Measurements from ENCODE around the gene LMBRD2. TPM values are rescaled to one million over a fixed set of nuclear protein-coding genes. Genes with fewer than 3 reads are reported as not detected.

Gene LMBRD2
- total and polyA plus RNA-seq, 2 of the 8 experiments (the other 6 are each of a cell fraction or from before 2014, with no cell fraction given) = 1.1 to 4.1 TPM

DNA sequence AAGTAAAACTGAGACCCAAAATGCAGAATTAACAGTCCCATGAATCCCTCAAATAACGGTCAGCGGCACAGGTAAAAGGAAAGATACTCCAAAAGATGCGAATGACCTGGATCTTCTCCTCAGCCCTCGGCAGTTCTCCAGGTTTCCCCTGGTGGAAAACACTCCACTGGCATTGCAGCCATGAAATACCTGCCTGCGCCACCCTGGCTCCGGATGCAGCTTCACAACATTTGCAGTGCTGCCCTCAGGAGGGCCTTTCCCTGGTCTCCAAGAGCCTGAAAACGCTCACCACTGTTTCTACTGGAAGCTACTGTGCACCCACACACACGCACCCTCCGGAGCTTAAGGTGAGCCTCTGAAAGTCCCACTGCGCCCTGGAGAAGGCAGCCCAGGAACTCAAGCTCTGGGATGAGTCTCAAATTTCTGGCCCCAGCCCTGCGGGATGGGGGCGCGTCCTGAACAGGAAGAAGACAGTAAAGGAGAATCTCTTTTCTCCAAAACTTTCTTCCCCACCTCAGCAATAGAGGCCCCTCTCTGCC, 85.6 kb downstream of the LMBRD2 start:
- H3K36me3 ChIP-seq (ENCODE audit: control insufficient read depth in 2 of 4, insufficient read depth in 4 of 4, low read length in 3 of 4) = peaks cover 0 to 12% (median 6%) of the 10 kb centered on the region in 4 experiments; a peak in 4 of 8 replicates
- H3K27me3 ChIP-seq (replicated peaks in 1 of 4; ENCODE audit: control insufficient read depth in 3 of 4, extremely low read depth in 1 of 4, insufficient read depth in 3 of 4, low read length in 3 of 4) = no peaks in the 10 kb centered on the region; a peak in 1 of 7 replicates
- H2BK5ac ChIP-seq (ENCODE audit: low read depth, low read length) = peak overlapping the region; percentile 69; the same call in 1 of the 2 replicates
- H4K20me1 ChIP-seq (replicated peaks in 1 of 2; ENCODE audit: control insufficient read depth in 1 of 2, insufficient read depth in 2 of 2, low read length in 2 of 2) = no peaks in the 10 kb centered on the region
- H3K9ac ChIP-seq (replicated peaks in 1 of 4; ENCODE audit: extremely low read depth in 1 of 4, low read depth in 3 of 4, low read length in 3 of 4) = peak overlapping the region in 3 of 4 experiments; percentile 35 to 62 (median 52); a peak in 5 of 7 replicates
- H2BK12ac ChIP-seq (ENCODE audit: low read depth, low read length) = no peak overlapping the region
- CTCF ChIA-PET (ENCODE audit: partially characterized antibody) = interaction anchor here (0.6 to 1.7 kb wide), 7 partner anchors 11 to 136 kb away, joined by 3 to 6 read pairs (median 4); no protein-coding TSS in a partner anchor
- no peak overlapping the region for H2BK20ac ChIP-seq (ENCODE audit: low read length)
- no peak overlapping the region for H3K56ac ChIP-seq (replicated peaks; ENCODE audit: insufficient read length, low read depth, low read length)
- H3K23me2 ChIP-seq (ENCODE audit: low read depth, low read length) = peaks cover 6% of the 10 kb centered on the region; the same call in 1 of the 2 replicates
- H3K14ac ChIP-seq (ENCODE audit: insufficient read length) = no peak overlapping the region
- peak overlapping the region; percentile 85 for H2AFZ ChIP-seq (ENCODE audit: low read length)
- POLR2A ChIA-PET (ENCODE audit: partially characterized antibody) = interaction anchor here (0.7 to 2.0 kb wide), 4 partner anchors 13 to 195 kb away, joined by 3 to 13 read pairs (median 6); partner anchors contain the start of genes LMBRD2 and SKP2
- H3K9me3 ChIP-seq (ENCODE audit: insufficient read depth in 2 of 2, low read depth in 1 of 2, low read length in 1 of 2) = no peaks in the 10 kb centered on the region
- peak overlapping the region; percentile 65 to 77 (median 76) for H3K4me3 ChIP-seq (ENCODE audit: extremely low read depth in 1 of 4, insufficient read depth in 2 of 4, low read depth in 3 of 4, low read length in 4 of 4)
- H2BK15ac ChIP-seq (ENCODE audit: low read length) = no peak overlapping the region
- peak overlapping the region; percentile 75 to 81 for H3K4me2 ChIP-seq (ENCODE audit: insufficient read depth in 1 of 2, low read depth in 2 of 2, low read length in 2 of 2)
- FAIRE-seq (no peak), DNase-seq (ENCODE audit: low read depth in 1 of 2, low spot score in 2 of 2) (no peak)
- H3K27ac ChIP-seq (ENCODE audit: low read depth, low read length) = no peak overlapping the region
- H4K91ac ChIP-seq (replicated peaks; ENCODE audit: insufficient read length, low read length) = no peak overlapping the region
- WGBS, 2 experiments (ENCODE audit: extremely low coverage in 1 of 2, insufficient coverage in 1 of 2, insufficient read length in 1 of 2, insufficient replicate concordance in 2 of 2, low coverage in 1 of 2, low lambda C conversion rate in 2 of 2, missing lambda C conversion rate in 1 of 2) = 24% methylated on average over 13 of the region's 13 CpGs; no CpG with 5 or more reads in 1 of the 2 experiments
- peaks cover 0 to 6% (median 4%) of the 10 kb centered on the region in 4 experiments; a peak in 4 of 7 replicates for H3K4me1 ChIP-seq (replicated peaks in 1 of 4; ENCODE audit: control insufficient read depth in 3 of 4, insufficient read depth in 4 of 4, low read length in 3 of 4)
- H3K18ac ChIP-seq (ENCODE audit: extremely low read depth, low read length) = peak overlapping the region; percentile 83
- no peak overlapping the region for H3K4ac ChIP-seq (replicated peaks; ENCODE audit: insufficient read length, low read depth, low read length)
- no peak overlapping the region for H3K23ac ChIP-seq (ENCODE audit: insufficient read length)
- 0 out of 4 replicates have a peak, but pooled peaks cover 0 to 2% of the 10 kb centered on the region in 2 experiments for H3K79me2 ChIP-seq (ENCODE audit: control insufficient read depth in 1 of 2, insufficient read depth in 2 of 2, low read length in 2 of 2)
- no peak overlapping the region for H2BK120ac ChIP-seq (replicated peaks; ENCODE audit: low read depth, low read length)
- no peak overlapping the region for H4K5ac ChIP-seq (ENCODE audit: insufficient read length, low read depth, low read length)
- H3K79me1 ChIP-seq (ENCODE audit: low read depth, low read length) = no peaks in the 10 kb centered on the region
- no peak overlapping the region for H2AK5ac ChIP-seq (ENCODE audit: low read depth, low read length)
- no peak overlapping the region for H4K8ac ChIP-seq (ENCODE audit: extremely low read depth, insufficient read depth, low read length)
- TF ChIP-seq BRCA1 (IDR thresholded peaks at IDR 0.05; ENCODE audit: low read depth, low read length) = no peak

All from H1 (cell line).